Stimulated activated CD4-positive, alpha-beta T cell treated with anti-CD3 and anti-CD28 coated beads, Interleukin-12 subunit alpha, Interleukin-12 subunit beta, amount 100 ng/mL, for 24 hours (primary cell): ENCODE results near the gene ETFBKMT.

Experiments used
- DNase-seq, 2 experiments: peaks; one replicate each; pipeline ENCODE4 v3.0.0-alpha.2; 2020; ENCODE audit warnings: low read depth in 2 of 2

The ETFBKMT gene, protein sequence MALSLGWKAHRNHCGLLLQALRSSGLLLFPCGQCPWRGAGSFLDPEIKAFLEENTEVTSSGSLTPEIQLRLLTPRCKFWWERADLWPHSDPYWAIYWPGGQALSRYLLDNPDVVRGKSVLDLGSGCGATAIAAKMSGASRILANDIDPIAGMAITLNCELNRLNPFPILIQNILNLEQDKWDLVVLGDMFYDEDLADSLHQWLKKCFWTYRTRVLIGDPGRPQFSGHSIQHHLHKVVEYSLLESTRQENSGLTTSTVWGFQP

DNA sequence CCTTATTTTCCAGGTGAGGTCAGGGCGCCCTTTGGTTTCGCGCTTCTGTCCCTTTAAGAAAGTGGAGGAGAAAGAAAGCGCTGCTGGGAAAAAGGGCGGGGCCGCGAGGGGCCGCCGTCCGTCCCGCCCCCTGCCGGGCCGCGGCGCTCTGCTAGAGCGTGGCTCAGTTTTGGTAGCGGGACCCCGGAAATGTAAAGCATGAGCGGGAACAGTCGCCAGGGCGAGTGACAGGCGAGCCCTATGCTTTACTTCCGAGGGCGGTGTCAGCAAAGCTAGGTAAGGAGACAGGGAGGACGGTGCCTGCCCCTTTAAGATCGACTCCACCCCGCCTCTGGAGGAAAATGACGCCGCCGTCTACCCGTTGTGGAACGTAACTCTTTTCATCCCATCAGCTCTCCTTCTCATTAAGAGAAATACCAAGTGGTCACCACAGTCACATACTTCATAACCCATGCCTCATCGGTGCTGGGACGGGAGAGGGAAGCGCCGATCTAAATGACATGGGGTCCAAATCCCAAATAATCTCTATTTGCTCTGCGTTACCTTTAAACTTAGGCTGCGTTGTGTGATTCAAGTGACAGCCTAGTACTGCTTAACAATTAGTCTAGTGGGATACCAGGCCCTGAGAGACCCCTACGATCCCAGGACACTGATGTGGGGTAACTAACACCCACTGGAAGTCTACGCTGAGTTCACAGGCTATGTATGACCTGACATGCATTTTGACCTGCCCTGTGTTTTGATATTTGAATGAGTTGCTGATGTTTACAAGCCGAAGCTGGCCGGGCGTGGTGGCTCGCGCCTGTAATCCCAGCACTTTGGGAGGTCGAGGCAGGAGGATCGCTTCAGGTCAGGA lies at the start of gene ETFBKMT:
Gene ETFBKMT (plus strand): TSS at position 602 of the 856 bp plus-strand sequence. CDS start 2,266 bp downstream, outside the sequence.
- peak; percentile 86 for DNase-seq

DNA sequence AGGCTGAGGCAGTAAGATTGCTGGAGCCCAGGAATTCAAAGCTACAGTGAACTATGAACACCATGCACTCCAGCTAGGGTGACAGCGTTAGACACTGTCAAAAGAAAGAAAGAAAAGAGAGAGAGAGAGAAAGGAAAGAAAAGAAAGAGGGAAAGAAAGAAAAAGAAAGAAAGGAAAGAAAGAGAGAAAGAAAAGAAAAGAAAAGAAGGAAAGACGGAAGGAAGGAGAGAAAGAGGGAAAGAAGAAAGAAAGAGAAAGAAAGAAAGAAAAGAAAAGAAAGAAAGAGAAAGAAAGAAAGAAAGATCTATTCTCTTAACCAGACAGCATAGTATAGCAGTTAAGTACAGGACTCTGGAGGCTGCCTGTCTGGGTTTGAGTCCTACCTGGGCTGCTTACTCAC lies 46.7 kb upstream of the ETFBKMT start:
- no peak for DNase-seq

DNA sequence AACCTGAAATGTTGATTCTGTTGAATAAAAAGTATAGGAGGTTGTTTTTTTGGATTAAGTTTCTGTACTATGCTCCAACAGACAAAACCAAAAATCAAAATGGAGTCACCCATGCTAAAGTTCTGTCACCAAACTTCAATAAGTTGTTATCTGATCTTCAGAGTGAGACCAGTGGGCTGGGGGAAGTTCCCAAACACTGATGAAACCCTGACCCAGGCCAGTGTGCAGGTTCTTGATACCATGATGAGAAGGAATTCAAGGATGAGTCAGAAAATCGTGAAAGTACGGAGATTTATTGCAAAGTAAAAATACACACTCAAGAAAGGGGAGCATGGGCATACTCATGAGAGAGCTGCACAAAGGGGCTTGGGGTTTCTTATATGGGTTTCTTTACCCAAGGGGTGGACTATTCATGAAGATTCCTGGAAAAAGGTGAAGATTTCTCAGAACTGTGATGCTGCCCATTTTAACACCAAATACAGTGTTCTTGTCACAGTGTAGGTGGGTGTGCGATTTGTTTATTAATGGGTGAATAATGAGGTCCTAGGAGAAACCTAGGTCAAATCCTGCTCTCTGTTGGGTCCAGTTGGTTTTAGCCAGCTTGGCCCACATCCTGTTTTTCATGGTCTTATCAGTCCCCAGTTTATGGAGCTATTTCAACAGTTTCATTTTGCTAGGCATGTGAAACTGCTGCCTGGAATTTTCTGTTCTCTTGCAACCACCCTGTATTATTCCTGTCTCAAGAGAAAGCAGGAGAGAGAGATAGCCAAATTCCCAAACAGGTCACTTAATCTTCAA lies 41.1 kb upstream of the ETFBKMT start:
- no peak for DNase-seq

DNA sequence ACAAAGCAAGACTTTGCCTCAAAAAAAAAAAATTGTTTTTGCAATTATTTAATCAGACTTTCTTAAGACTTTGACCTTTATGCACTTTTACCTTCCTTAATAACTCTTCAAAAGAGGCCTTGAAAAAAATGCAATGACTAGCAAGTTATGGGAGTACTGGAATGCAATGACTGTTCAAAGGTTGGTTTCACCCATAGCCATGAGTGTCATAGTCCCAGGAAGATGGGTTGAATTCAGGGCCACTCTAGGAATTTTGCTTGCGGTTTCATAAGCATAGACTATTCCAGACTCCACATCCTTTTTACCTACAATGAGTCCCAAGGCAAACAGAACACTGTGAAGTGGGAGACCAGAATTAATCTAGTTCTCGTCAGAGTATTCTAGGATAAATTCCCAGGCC lies 39.2 kb upstream of the ETFBKMT start:
- no peak for DNase-seq

DNA sequence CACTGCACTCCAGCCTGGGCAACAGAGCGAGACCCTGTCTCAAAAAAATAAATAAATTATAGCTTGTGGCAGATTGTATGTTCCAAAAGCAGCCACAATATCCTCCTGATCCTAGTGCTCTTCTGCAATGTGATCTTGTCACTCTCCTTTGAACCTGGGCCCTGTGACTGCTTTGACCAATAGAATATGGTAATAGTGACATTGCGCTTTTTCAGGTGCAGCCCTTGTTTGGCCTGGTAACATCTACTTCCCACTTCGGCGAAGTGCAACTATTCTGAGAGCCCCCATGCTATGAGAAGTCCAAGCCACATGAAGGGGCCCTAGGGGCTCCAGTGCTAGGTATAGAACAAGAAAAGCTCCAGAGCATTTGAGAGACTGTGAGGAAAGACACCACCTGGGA lies 37.5 kb upstream of the ETFBKMT start:
- no peak for DNase-seq

DNA sequence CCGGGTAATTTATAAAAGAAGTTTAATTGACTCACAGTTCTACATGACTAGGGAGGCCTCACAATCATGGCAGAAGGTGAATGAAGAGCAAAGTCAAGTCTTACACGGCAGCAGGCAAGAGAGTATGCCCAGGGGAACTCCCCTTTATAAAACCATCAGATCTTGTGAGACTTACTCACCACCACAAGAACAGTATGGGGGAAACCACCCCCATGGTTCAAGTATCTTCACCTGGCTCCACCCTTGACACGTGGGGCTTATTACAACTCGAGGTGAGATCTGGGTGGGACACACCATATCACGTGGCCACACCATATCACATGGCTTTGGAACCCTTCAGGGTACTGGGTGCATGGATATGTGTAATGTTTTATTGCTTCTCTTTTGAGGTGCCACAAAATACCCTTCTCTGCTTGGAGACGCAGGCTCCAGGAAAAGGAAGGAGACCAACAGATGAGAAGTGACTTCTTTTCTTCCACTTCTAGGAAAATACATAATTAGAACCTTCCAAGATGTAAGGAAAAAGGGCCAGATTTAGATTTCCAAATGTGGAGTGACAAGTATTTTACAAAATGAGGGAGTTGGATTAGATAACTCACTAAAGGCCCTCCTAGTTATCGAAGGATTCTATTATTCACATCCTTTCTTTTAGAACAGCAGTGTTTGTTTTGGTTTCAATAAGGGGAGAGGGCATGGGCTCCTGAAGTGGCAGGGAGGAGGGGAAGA lies 33.1 kb upstream of the ETFBKMT start:
- DNase-seq = no peak

DNA sequence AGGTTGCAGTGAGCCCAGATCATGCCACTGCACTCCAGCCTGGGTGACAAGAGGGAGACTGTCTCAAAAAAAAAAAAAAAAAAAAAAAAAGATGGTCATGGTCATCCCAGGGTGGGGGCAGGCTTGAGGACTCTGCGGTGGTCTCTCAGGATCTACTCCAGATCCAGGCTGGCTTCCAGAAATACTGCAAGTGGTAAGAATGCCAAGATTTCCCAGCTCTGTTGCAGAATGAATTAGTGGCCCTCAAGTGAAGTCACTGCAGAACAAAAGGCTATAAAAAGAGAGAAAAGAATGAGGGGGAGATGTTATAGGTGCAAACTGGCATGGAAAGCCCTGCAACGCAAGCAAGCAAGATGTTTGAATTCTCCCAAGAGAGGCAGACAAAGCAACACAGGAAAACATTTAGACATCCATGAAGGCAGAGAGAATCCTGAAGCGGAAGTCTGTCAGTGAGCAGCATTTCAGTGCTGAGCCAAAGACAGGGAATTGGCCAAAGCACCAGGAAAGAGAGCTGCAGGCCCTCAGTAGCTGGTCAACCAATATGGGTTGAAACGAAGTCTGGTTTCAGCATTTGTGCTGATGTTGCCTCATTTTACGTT lies 31.9 kb upstream of the ETFBKMT start:
- no peak for DNase-seq

DNA sequence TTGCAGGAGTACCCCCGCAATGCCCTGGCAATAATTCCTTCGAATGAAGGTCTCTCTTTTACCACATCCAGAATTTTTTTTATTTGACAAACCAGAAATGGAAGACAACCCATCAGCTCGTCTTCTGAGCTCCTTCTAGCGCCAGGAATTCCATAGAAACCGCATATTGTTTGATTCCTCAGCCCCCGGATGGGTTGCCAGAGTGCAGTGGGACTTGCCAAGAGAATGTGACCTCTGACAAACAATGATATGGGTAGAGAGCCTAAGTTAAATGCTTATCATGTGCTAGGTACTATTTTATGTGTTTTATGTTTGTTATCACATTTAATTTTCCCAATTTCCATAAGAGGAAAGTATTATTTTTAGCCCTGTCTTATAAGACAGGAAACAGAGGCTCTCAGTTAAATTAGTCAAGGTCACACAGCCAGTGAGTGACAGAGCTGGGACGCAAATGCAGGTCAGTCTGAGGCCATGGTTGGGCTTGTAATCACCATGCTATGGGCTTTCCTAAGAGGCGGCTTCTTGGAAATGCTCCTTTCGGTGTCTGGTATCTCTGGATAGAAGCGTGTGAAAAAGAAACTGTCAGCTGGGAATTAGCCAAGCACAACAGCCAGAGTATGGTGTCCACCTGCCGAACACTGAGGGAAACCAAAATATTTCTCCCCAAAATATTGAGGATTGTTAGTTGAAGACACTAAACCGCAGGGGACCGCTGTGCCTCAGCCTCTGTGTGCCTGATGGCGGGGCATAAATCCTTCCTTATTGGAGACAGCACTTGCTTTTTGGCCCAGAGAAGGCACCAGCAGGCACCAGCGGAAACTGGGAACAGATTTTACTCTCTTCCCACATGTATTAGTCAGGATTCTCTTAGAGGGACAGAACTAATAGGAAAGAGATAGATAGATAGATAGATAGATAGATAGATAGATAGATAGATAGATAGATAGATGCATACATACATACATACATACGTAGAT lies 29.4 kb upstream of the ETFBKMT start:
- no peak for DNase-seq

DNA sequence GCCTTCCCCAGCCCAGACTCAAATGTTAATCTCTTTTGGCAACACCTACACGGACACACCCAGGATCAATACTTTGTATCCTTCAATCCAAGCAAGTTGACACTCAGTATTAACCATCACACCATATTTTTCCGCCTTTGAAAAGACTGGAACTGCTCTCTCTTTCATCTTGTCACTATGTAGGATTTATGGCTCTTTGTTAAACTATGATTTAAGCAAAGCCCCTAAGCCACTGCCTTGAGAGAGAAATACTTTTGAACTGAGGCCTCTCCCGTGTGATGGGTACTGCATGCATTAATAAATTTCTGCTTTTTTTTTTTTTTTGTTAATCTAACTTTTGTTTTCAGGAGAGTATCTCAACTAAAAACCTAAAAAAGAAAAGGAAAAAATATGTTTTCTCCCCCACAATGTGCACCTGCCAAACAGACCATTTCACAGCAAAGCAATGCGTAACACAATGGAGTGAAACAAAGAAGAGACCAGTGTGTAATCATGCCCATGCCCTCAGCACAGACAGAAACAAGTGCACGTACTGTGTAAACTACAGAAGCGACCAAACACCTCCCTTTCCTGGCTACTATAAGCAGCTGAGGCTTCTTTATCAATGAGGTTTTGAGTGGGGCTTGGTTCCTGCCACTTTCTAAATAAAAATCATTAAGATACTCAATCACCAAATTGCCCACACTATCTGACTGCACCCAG lies 28.3 kb upstream of the ETFBKMT start:
- no peak for DNase-seq

DNA sequence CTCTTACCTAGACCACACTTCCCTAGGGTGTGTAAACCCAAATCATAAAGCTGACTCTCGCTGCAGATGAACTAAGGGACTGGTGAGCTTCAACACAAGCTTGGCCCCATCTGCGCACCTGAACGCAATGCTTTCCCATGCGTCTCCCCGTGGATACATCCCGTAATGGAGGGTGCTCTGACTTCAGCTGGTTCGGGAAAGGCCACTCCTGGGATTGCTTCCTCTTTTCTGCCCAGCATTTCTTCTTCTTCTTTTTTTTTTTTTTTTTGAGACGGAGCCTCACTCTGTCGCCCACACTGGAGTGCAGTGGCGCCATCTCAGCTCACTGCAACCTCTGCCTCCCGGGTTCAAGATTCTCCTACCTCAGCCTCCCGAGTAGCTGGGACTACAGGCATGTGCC lies 27.7 kb upstream of the ETFBKMT start:
- no peak for DNase-seq

DNA sequence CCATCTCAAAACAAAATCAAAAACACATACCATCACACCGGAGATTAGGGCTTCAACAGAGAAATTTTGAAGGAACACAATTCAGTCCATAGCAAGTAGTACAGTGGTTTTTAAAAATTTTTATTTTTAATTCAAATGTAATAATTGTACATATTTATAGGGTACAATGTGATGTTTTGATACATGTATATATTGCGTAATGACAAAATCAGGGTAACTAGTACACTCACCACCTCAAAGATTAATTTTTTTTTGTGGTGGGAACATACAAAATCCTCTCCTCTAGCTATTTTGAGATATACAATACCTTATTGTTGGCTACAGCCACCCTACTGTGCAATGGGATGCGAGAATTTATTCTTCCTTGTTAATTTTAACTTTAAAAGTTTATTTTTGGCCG lies 26.0 kb upstream of the ETFBKMT start:
- no peak for DNase-seq

DNA sequence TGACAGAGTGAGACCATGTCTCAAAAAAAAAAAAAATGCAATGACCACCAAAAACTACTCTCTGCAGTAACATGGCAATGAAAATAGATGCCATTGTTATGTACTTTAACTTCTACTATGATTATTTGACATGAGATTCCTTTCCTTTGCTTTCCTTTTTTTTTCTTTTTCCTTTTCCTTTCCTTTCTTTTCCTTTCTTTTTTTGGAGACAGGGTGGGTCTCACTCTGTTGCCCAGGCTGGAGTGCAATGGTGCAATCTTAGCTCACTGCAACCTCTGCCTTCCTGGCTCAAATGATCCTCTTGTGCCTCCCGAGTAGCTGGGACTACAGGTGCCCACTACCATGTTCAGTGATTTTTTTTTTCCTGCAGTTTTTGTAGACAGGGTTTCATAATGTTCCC lies 24.9 kb upstream of the ETFBKMT start:
- no peak for DNase-seq

DNA sequence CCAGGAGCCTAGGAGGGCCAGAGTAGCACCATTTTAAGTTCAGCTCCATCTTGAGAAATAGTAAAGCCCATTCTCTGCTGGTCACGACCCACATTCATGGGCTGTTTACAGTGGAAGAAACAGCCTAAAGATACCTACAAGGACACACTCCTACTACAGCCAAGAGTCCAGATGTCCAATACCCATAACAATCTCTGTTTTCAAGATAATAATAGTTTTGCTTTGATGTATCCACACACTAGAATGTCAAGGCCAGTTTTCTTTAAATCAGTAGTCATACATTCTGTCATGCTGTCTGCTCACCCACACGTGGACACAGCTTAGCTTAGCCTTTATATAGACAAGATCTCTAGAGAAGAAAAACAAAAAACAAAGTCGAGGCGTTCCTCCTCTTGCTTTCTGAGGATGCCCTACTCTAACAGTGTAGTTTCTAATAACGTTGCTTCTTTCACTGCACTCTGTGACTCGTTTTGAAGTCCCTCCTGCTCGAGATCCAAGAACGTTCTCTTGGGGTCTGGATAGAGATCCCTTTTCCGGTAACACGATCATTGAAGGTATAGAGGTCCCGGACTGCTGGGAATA lies 17.9 kb upstream of the ETFBKMT start:
- no peak for DNase-seq

DNA sequence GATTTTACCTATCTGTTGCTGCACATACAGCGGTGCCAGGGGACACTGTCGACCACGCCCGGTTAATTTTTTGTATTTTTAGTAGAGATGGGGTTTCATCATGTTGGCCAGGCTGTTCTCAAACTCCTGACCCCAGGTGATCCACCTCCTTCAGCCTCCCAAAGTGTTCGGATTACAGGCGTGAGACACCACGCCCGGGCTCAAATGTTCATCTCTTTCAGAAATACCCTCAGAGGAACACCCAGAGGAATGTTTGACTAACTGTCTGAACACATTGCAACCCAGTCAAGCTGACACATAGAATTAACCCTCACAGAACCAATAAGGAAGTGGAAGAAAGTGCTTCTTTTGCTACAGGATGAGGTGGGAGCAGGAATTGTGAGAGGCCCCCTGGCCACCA lies 15.0 kb upstream of the ETFBKMT start:
- no peak for DNase-seq

DNA sequence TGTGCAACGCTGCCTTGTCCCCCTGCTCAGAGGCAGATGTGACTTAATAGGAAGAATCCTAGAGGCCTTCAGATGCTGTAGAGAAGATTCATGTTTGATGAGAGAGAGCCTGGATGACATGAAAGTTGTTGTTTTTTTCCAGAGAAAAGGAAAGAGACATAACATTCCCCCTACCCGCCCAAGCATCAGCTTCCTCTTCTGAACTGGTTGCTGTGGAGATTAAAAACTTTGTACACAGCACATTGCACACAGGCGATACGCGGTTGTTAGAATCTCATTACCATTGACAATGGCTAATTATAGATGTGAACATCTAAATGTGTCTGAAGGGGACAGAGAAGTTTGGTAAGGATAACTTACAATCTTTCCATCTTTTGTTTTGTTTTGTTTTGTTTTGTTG lies 13.6 kb upstream of the ETFBKMT start:
- no peak for DNase-seq

DNA sequence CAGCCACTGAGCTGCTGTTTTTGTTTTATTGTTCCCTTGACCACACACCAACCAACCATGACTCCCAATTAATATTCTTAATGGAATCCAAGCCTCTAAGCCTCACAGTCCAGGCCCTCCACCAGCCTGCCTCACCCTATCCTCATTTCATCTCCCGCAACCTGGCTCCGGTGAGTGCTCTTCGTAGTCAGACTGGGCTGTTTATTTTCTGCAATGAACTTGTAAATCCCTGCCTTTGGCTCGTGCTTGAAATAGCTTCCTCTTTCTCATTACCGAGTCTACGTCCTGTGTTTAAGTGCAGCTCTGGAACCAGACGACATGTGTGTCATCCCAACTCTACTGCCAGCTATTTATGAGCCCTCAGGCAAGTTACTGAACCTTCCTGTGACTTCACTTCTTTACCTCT lies 12.4 kb upstream of the ETFBKMT start:
- DNase-seq = no peak

DNA sequence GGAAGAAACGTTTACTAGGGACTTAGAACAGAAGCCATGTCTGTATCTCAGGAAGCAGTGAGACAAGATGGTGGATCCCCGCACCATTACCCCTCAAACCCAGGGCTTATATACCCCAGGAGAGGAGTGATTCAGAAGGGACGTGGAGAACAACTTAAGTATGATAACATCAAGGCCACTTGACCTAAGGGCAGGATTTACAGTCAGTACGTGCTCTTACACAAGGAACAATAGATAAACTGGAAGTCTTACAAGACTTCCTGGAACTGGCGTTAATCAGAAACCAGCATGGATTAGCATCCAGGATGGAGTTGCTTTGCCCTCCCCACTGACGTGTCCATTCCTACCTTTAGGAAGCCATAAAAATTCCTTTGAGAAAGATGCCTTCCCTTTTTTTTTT lies 8.6 kb upstream of the ETFBKMT start:
- DNase-seq = no peak

DNA sequence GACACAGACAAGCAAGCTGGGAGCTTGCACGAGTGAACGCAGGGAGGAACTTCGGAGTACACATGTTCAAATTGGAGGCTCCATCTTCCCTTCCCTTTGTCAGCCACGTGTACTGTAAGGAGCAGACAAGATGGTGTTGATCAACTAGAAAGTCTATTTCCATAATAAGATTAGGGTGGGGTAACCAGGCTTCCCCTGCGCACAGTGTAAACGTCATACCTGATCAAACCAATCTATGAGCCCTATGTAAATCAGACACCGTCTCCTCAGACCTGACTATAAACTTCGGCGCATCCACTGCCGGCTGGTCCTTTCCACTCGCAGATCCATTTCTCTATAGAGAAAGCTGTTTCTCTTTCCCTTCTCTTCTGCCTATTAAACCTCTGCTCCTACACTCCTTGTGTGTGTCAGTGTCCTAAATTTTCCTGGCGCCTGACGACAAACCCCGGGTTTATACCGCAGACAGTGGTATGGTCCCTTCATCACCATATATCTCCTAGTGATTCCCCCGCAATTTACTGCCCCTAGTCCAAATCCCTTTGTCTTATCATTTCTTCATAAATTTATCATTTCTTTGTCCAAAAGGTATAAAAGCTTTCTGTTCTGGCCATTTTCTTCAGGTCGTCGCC lies 7.5 kb upstream of the ETFBKMT start:
- no peak for DNase-seq

DNA sequence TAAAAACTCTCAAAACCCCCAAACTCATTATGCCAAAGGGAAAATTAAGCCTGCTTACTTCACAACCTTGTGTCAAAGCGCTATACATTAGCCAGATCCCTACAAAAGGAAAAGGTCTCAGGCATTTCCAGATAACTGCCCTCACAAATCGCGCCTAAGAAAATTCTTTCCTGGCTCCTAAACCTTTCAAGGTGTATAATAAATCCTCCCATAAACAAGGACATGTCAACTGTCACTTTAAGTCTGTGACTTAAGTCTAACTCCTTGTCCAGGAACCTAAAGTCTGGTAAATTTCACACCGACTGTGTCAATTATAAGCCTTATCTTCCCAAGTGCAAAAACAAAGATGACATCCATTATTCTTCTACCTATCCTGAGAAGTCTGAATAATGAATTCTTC lies 4.3 kb upstream of the ETFBKMT start:
- DNase-seq = no peak
